GM21390 (cell line): Measurements from ENCODE around the gene CIB1.

Experiments
- ATAC-seq: cut with Tn5 transposase; IDR thresholded peaks from one replicate; pipeline ENCODE4 v1.9.1; 2021; ENCODE audit not compliant: unreplicated experiment

Gene CIB1

GRCh38 chr15:90219421-90220141 lies 14.2 kb downstream of the CIB1 start:
- ATAC-seq = no peak

DNA sequence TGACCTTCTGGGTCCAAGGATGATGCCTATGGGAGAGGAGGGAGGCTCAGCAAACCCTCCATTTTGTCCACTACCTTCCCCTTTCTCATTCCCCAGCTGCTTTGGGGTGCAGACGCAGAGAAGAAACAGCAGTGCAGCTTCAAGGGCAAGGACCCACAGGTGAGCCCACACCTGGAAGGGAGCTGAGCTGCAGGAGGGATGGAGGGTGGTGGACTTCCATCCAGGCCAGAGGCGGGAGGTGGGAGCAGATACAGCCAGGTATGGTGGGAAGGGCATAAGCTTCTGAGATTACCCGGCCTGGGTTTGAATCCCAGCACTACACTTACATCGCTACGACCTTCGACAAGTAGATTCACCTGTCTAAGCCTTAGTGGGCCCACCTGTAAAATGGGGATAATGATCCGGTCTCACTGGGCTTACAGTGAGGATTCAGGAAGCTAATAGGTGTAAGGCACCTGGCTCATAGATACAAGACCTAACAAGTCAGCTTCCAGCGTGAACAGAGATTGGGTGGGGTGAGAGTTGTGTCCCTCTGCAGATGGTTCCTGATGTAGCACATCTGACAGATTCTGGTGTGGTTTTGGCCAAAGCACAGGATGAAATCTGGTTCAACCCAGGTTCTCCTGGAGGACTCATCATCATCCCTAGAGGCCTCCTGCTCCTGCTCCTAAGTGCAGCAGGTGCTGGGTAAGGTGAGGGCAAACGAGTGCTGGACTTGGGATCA lies 15.9 kb downstream of the CIB1 start:
- ATAC-seq = no peak

DNA sequence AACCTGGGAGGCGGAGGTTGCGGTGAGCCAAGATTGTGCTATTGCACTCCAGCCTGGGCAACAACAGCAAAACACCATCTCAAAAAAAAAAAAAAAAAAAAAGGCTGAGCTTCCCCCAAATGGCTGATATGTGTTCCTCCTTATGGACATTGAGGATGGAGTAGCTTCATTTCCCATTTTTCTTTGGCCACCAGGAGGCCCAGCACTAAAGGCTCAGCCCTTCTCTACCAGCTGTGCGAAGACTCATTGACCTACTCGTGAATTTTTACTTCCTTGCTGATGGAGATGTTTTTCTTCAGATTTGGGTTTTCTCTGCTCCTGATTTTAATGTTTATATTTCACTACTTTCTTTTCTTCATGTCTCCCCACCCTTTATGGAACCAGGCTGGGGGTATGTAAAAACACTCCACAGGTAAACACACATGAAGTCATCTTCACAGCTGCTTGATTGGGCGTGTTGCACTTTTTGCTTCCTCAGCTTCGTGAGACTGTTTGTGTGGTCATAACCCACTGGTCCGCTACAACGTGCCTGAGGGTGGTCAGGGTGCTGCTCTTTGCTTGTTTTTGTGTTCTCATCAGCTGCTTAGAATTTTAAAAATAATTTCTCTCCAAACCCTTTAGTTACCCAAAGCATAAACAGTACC lies 19.1 kb downstream of the CIB1 start:
- ATAC-seq = no peak

DNA sequence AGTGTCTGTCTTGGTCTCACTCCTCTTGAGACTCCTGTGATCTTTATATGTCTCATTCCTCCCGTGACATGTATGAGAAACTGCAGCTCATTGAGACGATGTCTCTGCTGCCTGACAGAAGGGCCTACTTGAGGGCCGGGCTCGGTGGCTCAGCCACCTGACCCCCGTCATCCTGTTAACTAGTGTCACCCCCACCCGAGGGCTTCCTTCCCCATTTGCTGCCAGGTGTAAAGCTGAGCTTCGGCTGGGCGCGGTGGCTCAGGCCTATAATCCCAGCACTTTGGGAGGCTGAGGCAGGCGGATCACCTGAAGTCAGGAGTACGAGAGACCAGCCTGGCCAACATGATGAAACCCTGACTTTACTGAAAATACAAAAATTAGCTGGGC lies 19.9 kb downstream of the CIB1 start:
- ATAC-seq = no peak

GRCh38 chr15:90213122-90213817 lies 20.5 kb downstream of the CIB1 start:
- ATAC-seq = no peak

DNA sequence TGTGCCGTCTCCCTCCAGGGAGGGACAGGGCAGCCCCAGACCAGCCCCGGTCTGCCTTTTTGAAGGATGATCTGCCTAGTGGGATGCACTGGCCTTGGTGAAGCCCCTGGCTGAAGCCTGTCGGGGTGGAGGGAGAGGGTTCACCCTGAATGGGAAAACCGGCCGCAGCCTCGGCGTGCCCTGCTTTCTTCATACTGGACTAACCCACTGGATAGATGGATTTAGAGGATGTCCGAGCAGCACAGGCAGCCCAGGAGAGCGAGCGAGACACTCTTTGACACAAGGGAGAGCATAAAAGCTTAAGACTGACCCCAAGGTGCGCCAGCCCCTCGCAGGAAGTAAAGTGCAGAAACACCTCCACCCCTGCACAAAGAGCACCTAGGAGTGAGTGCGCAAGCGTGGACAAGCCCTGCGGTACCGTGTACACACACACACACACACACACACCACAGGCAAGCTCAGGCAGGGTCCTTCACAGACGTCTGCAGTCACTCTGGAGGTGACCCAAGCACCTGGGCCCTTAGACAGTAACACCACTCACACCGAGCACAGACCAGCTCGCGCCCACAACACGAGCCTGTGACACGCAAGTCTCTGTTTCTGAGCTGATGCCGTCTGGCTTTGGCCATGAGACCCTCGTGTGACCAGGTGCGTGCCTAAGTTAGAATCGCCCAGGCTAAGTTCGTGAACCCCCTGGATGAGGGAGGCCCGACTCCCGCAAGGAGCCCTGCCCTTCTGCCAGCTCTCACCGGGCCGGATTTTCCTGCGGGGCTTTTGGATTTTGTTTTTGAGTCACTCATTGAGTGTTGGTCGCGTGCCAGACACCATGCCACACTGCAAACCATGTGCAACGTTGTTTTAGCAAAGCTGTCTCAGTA lies 21.3 kb downstream of the CIB1 start:
- no peak for ATAC-seq

GRCh38 chr15:90211440-90212143 lies 22.1 kb downstream of the CIB1 start:
- ATAC-seq = no peak

DNA sequence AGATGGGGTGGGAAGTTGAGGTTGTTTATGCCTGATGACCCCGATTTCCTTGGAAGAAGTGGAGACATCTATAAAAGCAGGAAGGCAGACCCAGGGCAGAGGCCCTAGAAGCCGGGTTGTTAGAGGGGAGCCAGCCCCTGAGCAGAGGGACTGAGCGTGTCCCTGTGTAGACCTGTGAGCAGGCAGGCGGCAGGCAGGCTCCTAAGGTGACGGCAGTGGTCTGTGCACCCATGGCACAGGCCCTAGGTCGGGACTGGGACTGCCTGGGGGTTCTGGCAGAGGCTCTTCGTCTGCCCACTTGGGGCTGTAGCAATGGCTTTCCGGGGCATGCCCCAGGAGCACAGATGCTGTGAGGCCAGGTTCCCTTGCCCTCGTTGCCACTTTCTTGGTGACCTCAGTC lies 22.7 kb downstream of the CIB1 start:
- no peak for ATAC-seq

DNA sequence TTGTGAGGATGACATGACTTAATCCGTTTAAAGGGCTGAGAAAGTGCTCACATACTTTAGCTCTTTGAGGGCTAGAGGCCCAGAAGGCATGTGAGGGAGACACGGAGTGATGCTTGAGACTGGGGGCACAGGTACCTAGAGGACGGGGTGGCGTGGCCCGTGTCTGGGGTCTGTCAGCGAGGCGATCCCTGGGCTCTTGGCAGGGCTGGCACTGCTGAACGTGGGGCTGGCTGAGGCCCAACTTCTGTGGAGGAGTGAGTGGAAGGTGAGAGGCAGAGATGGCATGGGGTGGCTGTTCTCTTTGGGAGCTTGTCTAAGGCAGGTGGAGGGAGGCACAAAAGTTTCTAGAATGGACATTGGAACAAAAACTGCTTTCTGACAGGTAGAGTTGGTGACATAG lies 23.1 kb downstream of the CIB1 start:
- no peak for ATAC-seq

- ATAC-seq = peak; percentile 58
Observed at GRCh38 chr15:90209591-90209990, 24.1 kb downstream of the CIB1 start.

DNA sequence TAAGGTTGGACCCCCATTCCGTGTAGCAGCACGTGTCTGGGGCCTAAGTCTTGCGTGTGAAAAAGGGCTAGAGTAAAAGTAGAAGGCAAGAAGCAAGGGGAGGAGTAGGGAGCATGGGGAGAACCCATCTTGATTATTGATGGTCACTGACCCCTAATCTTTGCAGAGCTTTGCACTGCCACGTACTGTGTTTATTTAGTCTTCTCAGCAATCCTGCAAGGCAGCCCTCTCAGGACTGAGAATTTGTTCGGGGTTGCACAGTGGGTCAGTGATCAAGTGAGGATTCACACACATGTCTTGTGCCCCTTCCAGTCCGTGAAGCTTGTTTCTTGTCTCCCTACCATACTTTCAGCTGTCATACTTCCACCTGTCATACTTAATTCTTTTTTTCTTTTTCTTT lies 25.4 kb downstream of the CIB1 start:
- ATAC-seq = no peak

GRCh38 chr15:90207252-90207651 lies 26.5 kb downstream of the CIB1 start:
- ATAC-seq = no peak

DNA sequence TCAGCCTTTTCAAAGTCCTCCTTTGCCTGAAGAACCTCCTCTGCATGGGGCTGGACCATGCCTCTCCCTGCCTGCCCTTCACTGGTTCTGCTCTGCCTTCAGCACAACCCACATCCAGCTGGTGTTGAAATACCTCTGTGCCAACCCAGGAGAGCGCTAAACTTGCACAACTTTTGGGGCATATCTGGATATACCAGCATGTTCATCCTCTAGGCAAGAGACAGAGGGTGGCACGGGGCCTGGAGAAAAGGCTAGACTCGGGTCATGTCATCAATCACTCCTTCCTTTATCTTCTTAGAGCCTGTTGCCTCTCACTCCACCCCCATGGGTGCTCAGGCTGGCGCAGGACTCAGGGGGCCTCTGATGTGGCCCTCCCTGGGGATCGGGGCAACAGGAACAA lies 27.9 kb downstream of the CIB1 start:
- no peak for ATAC-seq

- ATAC-seq = no peak
Observed at GRCh38 chr15:90205050-90205848, 28.5 kb downstream of the CIB1 start.

GRCh38 chr15:90203922-90204321 lies 29.8 kb downstream of the CIB1 start:
- ATAC-seq = no peak

DNA sequence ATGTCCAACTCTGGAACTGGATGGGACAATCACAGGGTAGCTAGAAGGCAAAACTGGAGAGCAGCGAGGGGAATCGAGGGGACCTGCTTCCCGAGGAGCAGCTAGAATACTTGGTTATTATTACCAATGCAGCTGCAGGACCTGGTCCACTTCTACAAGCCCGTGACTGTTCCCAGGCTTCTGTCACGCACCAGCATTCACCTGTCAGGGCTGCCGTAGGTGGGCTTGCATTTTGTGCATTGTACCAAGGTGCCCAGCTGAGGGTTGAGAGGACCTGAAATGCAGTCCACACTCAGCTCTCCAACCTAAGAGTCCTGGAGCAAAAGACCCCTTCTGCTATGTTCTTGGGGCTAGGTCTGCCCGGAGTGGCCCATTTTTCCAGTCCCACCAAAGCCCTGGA lies 30.3 kb downstream of the CIB1 start:
- ATAC-seq = no peak

- ATAC-seq = no peak
Observed at GRCh38 chr15:90202929-90203328, 30.8 kb downstream of the CIB1 start.

GRCh38 chr15:90201944-90202375 lies 31.8 kb downstream of the CIB1 start:
- no peak for ATAC-seq
